Type B pancreatic cell (in vitro differentiated cells): ENCODE results near the gene CABLES2. TPM values are rescaled to one million over a fixed set of nuclear protein-coding genes. Genes with fewer than 3 reads are reported as not detected.

Experiments
- DNase-seq: peaks from one replicate; pipeline ENCODE4 v3.0.0; 2021; ENCODE audit warnings: mixed read lengths; ENCODE audit not compliant: unreplicated experiment; ENCODE audit errors: extremely low spot score
- H3K27ac Mint-ChIP-seq: 2 replicates; pipeline ENCODE4 v1.8.0; 2021; ENCODE audit warnings: mild to moderate bottlenecking, mixed read lengths
- H3K27me3 Mint-ChIP-seq: 2 replicates; pipeline ENCODE4 v1.8.0; 2021; ENCODE audit warnings: mixed read lengths
- H3K36me3 Mint-ChIP-seq: 2 replicates; pipeline ENCODE4 v1.8.0; 2021; ENCODE audit warnings: mixed read lengths
- H3K4me1 Mint-ChIP-seq: one replicate; pipeline ENCODE4 v1.8.0; 2021; ENCODE audit warnings: mixed read lengths; ENCODE audit not compliant: unreplicated experiment
- H3K4me3 Mint-ChIP-seq: 2 replicates; pipeline ENCODE4 v1.8.0; 2021; ENCODE audit warnings: mild to moderate bottlenecking, mixed read lengths
- H3K9me3 Mint-ChIP-seq: 2 replicates; pipeline ENCODE4 v1.8.0; 2021; ENCODE audit warnings: mixed read lengths
- total RNA-seq: library from RNA; stranded (reverse); gene quantifications from 2 replicates; pipeline ENCODE4 v1.2.1, GENCODE V29; 2021; ENCODE audit warnings: low replicate concordance
- TF ChIP-seq, protein P1 (sequence below): fragments of 200-600 bp; sonication (generic); conservative IDR thresholded peaks from 2 replicates; pipeline ENCODE4 v1.5.0; 2021; ENCODE audit warnings: antibody characterized with exemption, mild to moderate bottlenecking

The CABLES2 gene
- total RNA-seq, 1 donor from 2014 or later: 18.4 TPM

DNA sequence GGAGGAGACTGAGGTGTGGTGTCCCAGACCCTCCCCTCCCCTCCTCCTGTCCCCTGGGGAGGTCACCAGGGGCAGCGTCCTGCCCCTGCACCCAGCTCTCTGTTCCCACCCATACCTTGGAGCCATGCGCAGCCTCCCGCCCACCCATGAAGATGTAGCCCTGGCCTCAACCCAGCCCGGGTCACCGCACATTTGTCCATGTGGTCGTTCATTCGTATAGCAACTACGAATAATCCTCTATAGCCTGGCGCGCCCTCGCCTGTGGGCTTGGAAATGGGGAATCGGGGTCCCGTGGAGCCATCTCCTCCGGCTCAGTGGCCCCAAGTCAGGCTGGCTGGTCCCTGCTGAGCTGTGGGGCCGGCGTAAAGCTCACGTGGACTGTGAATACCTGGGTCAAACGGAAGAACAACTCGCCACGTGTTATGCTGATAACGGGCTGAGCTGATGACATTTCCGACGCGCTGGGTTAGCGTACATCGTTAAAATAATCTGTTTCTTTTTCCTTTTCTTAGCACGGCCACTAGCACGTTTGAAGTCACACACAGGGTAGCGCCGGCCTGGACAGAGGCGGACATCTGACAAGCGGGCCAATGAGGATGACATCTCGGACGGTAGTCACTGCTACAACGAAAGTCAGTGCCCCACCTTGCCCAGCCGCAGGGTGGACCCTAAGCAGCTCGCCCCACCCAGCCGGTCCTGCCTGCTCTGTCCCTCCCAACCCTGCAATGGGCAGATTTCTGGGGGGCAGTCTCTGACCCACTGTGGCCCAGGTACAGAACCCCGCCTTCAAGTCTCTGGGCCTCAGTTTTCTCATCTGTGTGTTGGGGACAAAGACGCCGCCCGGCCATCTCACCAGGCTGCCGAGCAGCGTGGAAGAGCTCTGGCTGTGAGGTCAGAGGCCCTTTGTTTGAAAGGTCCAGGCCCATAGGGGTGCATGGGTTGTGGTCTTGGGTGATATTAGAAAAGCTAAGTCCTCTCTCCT, 40.1 kb upstream of the CABLES2 start:
- H3K36me3 Mint-ChIP-seq: no peaks in the 10 kb centered on the region
- H3K4me3 Mint-ChIP-seq: no peak overlapping the region
- DNase-seq: no peak
- peaks cover 3% of the 10 kb centered on the region for H3K27me3 Mint-ChIP-seq
- peak overlapping the region; percentile 25 for H3K27ac Mint-ChIP-seq
- H3K4me1 Mint-ChIP-seq: no peaks in the 10 kb centered on the region
- no peaks in the 10 kb centered on the region for H3K9me3 Mint-ChIP-seq
- TF ChIP-seq, protein P1, sequence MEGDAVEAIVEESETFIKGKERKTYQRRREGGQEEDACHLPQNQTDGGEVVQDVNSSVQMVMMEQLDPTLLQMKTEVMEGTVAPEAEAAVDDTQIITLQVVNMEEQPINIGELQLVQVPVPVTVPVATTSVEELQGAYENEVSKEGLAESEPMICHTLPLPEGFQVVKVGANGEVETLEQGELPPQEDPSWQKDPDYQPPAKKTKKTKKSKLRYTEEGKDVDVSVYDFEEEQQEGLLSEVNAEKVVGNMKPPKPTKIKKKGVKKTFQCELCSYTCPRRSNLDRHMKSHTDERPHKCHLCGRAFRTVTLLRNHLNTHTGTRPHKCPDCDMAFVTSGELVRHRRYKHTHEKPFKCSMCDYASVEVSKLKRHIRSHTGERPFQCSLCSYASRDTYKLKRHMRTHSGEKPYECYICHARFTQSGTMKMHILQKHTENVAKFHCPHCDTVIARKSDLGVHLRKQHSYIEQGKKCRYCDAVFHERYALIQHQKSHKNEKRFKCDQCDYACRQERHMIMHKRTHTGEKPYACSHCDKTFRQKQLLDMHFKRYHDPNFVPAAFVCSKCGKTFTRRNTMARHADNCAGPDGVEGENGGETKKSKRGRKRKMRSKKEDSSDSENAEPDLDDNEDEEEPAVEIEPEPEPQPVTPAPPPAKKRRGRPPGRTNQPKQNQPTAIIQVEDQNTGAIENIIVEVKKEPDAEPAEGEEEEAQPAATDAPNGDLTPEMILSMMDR: no peak

DNA sequence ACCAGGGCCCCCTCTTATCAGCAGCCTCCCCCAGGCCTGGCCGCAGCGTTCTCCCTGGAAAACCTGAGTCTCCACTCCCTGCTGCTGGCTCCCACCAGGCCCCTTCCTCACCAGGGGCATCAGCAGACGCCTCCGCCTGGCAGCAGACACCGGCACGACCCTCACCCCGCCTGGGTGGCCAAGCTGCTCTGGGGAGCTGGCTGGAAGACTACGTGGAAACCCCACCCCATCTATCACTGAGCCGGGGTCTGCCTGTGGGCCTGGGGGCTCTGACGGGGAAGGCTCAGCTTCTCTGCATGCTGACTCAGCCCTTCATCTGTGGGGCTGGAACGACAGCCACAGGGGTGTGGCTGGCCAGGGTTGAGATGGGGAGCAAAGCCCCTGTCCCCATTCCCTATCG, 39.4 kb upstream of the CABLES2 start:
- Mint-ChIP-seq H3K4me1 (no peaks in the 10 kb centered on the region), H3K36me3 (no peaks in the 10 kb centered on the region), H3K27me3 (peaks cover 3% of the 10 kb centered on the region), H3K9me3 (no peaks in the 10 kb centered on the region), H3K4me3 (no peak overlapping the region), H3K27ac (peak overlapping the region; percentile 25)
- TF ChIP-seq, protein P1: no peak
- DNase-seq: no peak

DNA sequence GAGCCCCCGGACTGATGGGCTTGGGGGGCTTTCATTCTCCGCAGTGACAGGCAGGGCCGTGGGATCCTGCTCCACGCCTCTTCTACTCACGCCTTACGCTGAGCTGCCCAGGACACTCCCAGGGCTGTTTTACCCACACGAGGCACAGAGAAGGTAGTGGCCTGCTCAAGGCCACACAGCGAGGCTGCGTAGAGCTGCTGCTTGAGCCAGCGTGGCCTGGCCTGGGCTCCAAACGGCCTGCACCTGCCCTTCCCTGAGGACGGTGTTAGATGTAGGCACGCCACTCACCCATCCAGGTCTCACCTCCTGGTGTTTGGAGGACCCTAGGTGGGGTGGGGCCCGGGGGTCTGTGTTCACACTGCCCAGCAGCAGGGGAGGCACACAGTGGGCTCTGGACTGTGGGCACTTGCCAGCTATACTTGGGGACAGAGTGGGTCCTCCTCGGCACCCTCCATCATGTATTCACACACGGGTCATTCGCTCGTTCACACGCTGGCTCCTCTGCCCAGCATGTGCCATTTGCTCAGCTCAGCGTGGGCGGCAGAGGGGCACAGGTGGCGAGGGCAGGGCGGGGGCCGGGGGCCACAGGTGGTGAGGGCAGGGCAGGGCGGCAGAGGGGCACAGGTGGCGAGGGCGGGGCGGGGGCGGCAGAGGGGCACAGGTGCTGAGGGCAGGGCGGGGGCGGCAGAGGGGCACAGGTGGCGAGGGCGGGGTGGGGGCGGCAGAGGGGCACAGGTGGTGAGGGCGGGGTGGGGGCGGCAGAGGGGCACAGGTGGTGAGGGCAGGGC, 38.7 kb upstream of the CABLES2 start:
- no peaks in the 10 kb centered on the region for H3K4me1 Mint-ChIP-seq
- H3K9me3 Mint-ChIP-seq: no peaks in the 10 kb centered on the region
- DNase-seq: no peak
- TF ChIP-seq, protein P1: no peak
- no peak overlapping the region for H3K27ac Mint-ChIP-seq
- no peak overlapping the region for H3K4me3 Mint-ChIP-seq
- H3K27me3 Mint-ChIP-seq: peaks cover 3% of the 10 kb centered on the region
- H3K36me3 Mint-ChIP-seq: no peaks in the 10 kb centered on the region

DNA sequence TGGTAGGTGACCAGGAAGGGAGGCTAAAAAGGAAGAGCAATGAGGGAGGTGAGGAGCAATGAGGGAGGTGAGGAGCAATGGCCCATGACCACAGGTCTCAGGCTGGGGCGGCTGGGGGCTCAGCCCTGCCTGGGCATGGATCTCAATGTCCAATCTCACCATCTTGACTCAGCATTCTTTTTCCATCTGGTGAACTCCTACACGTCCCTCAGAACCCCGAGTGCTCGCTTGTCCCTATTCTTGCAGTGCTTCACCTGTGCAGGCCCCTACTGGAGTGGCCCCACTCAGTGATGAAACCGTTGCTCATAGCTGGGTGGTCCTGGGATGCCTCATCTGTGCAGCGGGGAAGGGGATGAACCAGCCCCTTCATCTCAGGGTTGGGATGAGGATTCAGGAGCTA, 37.2 kb upstream of the CABLES2 start:
- Mint-ChIP-seq H3K27me3 (no peaks in the 10 kb centered on the region), H3K9me3 (no peaks in the 10 kb centered on the region), H3K36me3 (no peaks in the 10 kb centered on the region), H3K27ac (no peak overlapping the region), H3K4me1 (no peaks in the 10 kb centered on the region), H3K4me3 (no peak overlapping the region)
- no peak for DNase-seq
- TF ChIP-seq, protein P1: no peak

DNA sequence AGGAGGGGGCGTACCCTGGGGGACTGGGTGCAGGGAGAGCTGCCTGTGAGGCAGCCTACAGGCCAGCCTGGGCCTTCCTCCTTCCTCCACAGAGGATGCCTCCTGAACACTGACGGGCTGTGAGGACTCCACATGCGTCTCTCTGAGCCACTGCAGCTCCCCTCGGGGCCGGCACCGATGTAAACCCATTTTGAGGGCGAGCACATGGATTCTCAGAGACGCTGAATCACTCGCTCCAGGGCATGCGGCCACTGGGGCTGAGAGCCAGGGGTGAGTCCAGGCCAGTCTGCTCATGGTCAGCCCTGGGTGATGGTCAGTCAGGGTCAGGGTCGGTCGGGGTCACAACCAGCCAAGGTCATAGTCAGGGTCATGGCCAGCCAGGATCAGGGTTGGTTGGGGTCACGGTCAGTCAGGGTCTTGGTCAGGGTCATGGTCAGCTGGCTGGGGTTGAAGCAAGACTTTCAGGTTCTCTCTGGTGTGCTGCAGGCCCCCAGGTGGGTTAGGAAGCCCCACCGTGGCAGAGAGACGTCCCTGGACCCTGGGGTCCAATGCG, 35.0 kb upstream of the CABLES2 start:
- TF ChIP-seq, protein P1: no peak
- no peak for DNase-seq
- Mint-ChIP-seq H3K27ac (no peak overlapping the region), H3K36me3 (no peaks in the 10 kb centered on the region), H3K4me3 (no peak overlapping the region), H3K27me3 (no peaks in the 10 kb centered on the region), H3K9me3 (no peaks in the 10 kb centered on the region), H3K4me1 (no peaks in the 10 kb centered on the region)
